ENCODE measurements around the gene STING1. TPM values are rescaled to one million over a fixed set of nuclear protein-coding genes. Genes with fewer than 3 reads are reported as not detected.
A peak's percentile ranks its signal among the peaks of the same experiment; 100 is the strongest.

STING1 gene
- total RNA-seq, 1 experiment from 2014 or later, result 0.48 TPM

DNA sequence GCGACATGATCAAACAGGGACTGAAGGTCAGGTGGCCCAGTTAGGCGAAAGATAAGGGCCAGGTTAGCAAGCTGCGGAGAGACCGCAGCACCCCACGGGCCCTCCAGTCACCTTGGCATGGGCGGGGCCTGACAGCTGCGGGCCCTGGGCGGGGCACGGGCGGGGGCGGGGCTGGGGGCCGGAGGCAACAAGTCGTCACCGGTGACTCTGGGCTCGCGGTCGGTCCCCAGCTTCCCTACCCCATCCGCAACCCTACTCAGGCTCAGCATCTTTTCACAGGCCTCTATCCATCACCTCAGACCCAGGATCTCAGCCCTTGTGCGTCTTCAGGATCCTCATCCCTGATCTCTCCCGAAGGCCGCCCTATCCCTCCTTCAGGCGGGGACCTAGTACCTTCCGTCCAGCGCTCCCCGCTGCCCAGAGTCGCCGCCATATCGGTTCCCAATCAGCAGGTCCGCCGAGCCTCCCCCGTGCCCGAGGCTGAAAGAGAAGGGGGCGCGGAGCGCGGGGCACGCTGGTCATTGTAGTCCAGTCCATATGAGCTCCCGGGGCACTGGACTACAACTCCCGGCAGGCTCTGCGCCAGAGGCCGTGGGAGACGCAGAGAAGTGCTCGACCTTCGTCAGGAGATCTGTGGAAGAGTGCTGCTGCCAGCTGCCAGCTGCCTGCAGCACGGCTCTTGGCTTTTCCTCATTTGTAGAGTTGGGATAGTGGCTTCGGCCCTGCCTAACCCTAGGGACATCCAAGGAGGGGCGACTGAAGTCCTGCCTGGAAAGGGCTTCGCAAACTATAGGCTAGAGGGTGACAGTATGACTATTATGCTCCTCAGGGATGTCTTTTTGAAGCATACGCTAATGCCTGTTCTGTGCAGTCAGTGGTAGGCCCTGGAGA, 43.3 kb downstream of the STING1 start, which contains the start of gene DNAJC18:
Gene DNAJC18 (minus strand): TSS at position 513 of the 891 bp plus-strand sequence. CDS start 80 bp downstream, at position 433.
- peak within 1 kb of the TSS; percentile 89 for H3K4me2 ChIP-seq (ENCODE audit: insufficient read depth, insufficient read length, low read length)
- H3K4me1 ChIP-seq (ENCODE audit: insufficient read depth, low read length), result peaks cover 2% of the 10 kb centered on the region; the same call in 1 of the 2 replicates
- Mint-ChIP-seq H3K4me1 (peaks cover 21 to 24% of the 10 kb centered on the region in 2 experiments), H3K27ac (peak within 1 kb of the TSS; percentile 98 to 100 (median 99)), H3K27me3 (ENCODE audit: low read depth) (peaks cover 3% of the 10 kb centered on the region), H3K36me3 (ENCODE audit: insufficient read depth in 1 of 3, low read depth in 3 of 3) (peaks cover 5 to 24% (median 13%) of the 10 kb centered on the region in 3 experiments; a peak in 6 of 7 replicates), H3K9me3 (no peaks in the 10 kb centered on the region), H3K4me3 (peak within 1 kb of the TSS; percentile 95 to 96)
- H4K5ac ChIP-seq (ENCODE audit: insufficient read length, low read depth, low read length), result peak within 1 kb of the TSS; percentile 67
- H3K23ac ChIP-seq (ENCODE audit: insufficient read length, low read depth, low read length), result no peak within 1 kb of the TSS
- peak within 1 kb of the TSS; percentile 99 for H3K18ac ChIP-seq (ENCODE audit: insufficient read length, low read depth, low read length)
- peak within 1 kb of the TSS; percentile 92 for H3K9ac ChIP-seq (ENCODE audit: extremely low read depth, insufficient read length, low read length)
- H3K9me3 ChIP-seq (ENCODE audit: control insufficient read depth, low read depth, low read length), result no peaks in the 10 kb centered on the region
- no peak within 1 kb of the TSS for H2BK120ac ChIP-seq (ENCODE audit: low read depth, low read length, poor library complexity, severe bottlenecking)
- H3K27me3 ChIP-seq (ENCODE audit: insufficient read depth, low read length), result no peaks in the 10 kb centered on the region
- 0 out of 2 replicates have a peak, but pooled peaks cover 2% of the 10 kb centered on the region for H3K79me2 ChIP-seq (ENCODE audit: insufficient read depth, low read length)
- peak within 1 kb of the TSS; percentile 97 for H3K14ac ChIP-seq (ENCODE audit: insufficient read depth, low read length)
- no peak within 1 kb of the TSS for H2BK5ac ChIP-seq (ENCODE audit: insufficient read length, low read length)
- H3K56ac ChIP-seq (ENCODE audit: insufficient read length, low read depth, low read length), result no peak within 1 kb of the TSS
- no peak within 1 kb of the TSS for H2AK5ac ChIP-seq (ENCODE audit: insufficient read length, low read length)
- WGBS (ENCODE audit: extremely low coverage, insufficient read length, low lambda C conversion rate), result no CpG with 5 or more reads among the region's 49 CpGs
- H4K20me1 ChIP-seq (ENCODE audit: control insufficient read depth, insufficient read depth, insufficient read length), result no peaks in the 10 kb centered on the region
- H3K79me1 ChIP-seq (ENCODE audit: insufficient read depth, low read depth, low read length, poor library complexity, severe bottlenecking), result no peaks in the 10 kb centered on the region
- H4K91ac ChIP-seq (ENCODE audit: insufficient read length, low read depth, low read length), result no peak within 1 kb of the TSS
- no peak within 1 kb of the TSS for H3K4ac ChIP-seq (ENCODE audit: low read depth, low read length)
- H3K27ac ChIP-seq (ENCODE audit: insufficient read length, low read depth, low read length), result peak within 1 kb of the TSS; percentile 25
- H3T11ph ChIP-seq (ENCODE audit: low read length), result no peak within 1 kb of the TSS
- DNase-seq, result peak; percentile 97
- peak within 1 kb of the TSS; percentile 66 for H2AFZ ChIP-seq (ENCODE audit: low read length)
- no peak within 1 kb of the TSS for H4K8ac ChIP-seq (replicated peaks; ENCODE audit: insufficient read length, low read depth, low read length)
- H2BK20ac ChIP-seq (ENCODE audit: low read depth, low read length, poor library complexity, severe bottlenecking), result no peak within 1 kb of the TSS
- H2BK12ac ChIP-seq (ENCODE audit: insufficient read length, low read depth, low read length), result no peak within 1 kb of the TSS
- peaks cover 5% of the 10 kb centered on the region for H3K23me2 ChIP-seq (ENCODE audit: insufficient read length, low read depth, low read length, poor library complexity, severe bottlenecking)
- no peak within 1 kb of the TSS for H2BK15ac ChIP-seq (ENCODE audit: low read depth, low read length)
- TF ChIP-seq, protein P1, sequence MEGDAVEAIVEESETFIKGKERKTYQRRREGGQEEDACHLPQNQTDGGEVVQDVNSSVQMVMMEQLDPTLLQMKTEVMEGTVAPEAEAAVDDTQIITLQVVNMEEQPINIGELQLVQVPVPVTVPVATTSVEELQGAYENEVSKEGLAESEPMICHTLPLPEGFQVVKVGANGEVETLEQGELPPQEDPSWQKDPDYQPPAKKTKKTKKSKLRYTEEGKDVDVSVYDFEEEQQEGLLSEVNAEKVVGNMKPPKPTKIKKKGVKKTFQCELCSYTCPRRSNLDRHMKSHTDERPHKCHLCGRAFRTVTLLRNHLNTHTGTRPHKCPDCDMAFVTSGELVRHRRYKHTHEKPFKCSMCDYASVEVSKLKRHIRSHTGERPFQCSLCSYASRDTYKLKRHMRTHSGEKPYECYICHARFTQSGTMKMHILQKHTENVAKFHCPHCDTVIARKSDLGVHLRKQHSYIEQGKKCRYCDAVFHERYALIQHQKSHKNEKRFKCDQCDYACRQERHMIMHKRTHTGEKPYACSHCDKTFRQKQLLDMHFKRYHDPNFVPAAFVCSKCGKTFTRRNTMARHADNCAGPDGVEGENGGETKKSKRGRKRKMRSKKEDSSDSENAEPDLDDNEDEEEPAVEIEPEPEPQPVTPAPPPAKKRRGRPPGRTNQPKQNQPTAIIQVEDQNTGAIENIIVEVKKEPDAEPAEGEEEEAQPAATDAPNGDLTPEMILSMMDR (conservative IDR thresholded peaks at IDR 0.05), result no peak

Measured in H9 (cell line).